Measurements from ENCODE around the gene RASEF. TPM values are rescaled to one million over a fixed set of nuclear protein-coding genes. Genes with fewer than 3 reads are reported as not detected.

RASEF gene
- total RNA-seq, 3 donors from 2014 or later (not counting 1 experiment from before 2014, with no cell fraction given): not detected

DNA sequence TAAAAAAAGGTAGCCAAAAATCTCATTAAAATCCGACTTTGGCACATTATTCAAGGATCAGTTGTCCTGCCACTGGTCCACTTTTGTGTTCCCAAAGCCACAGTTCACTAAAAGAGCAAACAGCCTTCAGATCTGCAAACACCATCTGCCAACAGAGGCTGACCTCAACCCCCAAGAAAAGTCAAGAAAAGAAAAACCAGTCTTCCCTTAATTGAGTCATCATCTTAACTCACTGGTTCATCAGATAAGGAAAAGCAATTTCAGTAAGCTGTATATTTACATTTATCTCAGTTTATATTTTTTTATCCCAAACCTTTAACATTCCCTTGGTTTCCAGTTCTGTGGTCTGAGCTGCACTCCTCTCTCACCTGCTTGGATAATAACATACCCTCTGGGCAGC is 21.2 kb downstream of the RASEF start:
- Mint-ChIP-seq H3K27me3 (ENCODE audit: low read depth in 2 of 2) (no peaks in the 10 kb centered on the region), H3K4me1 (no peaks in the 10 kb centered on the region), H3K4me3 (no peak overlapping the region), H3K27ac (no peak overlapping the region), H3K9me3 (peaks cover 0 to 6% of the 10 kb centered on the region in 2 donors), H3K36me3 (no peaks in the 10 kb centered on the region)
- DNase-seq: no peak
- H3K4me1 ChIP-seq (ENCODE audit: control insufficient read depth, insufficient read depth, low read length): no peaks in the 10 kb centered on the region
- 64% methylated on average over 1 of the region's 1 CpG for WGBS (ENCODE audit: insufficient coverage)
- no peak overlapping the region for H3K4me3 ChIP-seq (ENCODE audit: low read length)
- no peak overlapping the region for H3K27ac ChIP-seq (ENCODE audit: low read length)
- TF ChIP-seq, protein P1, sequence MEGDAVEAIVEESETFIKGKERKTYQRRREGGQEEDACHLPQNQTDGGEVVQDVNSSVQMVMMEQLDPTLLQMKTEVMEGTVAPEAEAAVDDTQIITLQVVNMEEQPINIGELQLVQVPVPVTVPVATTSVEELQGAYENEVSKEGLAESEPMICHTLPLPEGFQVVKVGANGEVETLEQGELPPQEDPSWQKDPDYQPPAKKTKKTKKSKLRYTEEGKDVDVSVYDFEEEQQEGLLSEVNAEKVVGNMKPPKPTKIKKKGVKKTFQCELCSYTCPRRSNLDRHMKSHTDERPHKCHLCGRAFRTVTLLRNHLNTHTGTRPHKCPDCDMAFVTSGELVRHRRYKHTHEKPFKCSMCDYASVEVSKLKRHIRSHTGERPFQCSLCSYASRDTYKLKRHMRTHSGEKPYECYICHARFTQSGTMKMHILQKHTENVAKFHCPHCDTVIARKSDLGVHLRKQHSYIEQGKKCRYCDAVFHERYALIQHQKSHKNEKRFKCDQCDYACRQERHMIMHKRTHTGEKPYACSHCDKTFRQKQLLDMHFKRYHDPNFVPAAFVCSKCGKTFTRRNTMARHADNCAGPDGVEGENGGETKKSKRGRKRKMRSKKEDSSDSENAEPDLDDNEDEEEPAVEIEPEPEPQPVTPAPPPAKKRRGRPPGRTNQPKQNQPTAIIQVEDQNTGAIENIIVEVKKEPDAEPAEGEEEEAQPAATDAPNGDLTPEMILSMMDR (IDR thresholded peaks at IDR 0.05): no peak
- ATAC-seq: no peak
- no peaks in the 10 kb centered on the region for H3K27me3 ChIP-seq (ENCODE audit: control insufficient read depth, insufficient read depth, low read length)
- no peaks in the 10 kb centered on the region for H3K36me3 ChIP-seq (ENCODE audit: control insufficient read depth, insufficient read depth, low read length)
- H3K9me3 ChIP-seq (ENCODE audit: control insufficient read depth, insufficient read depth, low read length): no peaks in the 10 kb centered on the region
- intact Hi-C loops (cut with micrococcal nuclease): no loop called here

DNA sequence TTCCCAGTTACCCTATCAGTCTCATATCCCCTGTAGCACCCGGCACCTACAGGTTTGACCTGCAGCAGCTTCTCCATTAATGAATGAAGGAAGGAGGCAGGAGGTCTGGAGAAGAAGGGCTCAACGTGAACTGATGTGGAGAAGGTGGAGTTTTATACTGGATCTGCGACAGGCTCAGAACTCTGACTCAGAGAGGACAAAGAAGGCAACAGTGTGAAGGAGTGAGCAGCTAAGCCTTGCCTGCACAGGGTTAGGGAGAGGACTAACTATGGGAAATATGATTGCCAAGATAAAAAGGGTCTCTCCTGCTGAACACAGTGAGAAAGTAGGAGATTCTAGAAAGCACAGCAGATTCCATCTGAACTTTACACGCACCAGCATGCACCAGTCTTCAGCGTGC is 23.6 kb downstream of the RASEF start:
- 86% methylated on average over 5 of the region's 5 CpGs for WGBS (ENCODE audit: insufficient coverage)
- Histone ChIP-seq H3K4me3 (ENCODE audit: low read length) (no peak overlapping the region), H3K36me3 (ENCODE audit: control insufficient read depth, insufficient read depth, low read length) (no peaks in the 10 kb centered on the region), H3K27me3 (ENCODE audit: control insufficient read depth, insufficient read depth, low read length) (no peaks in the 10 kb centered on the region), H3K4me1 (ENCODE audit: control insufficient read depth, insufficient read depth, low read length) (no peaks in the 10 kb centered on the region), H3K27ac (ENCODE audit: low read length) (no peak overlapping the region), H3K9me3 (ENCODE audit: control insufficient read depth, insufficient read depth, low read length) (no peaks in the 10 kb centered on the region)
- TF ChIP-seq, protein P1 (IDR thresholded peaks at IDR 0.05): no peak
- no peak overlapping the region for H3K27ac Mint-ChIP-seq
- no peaks in the 10 kb centered on the region for H3K27me3 Mint-ChIP-seq (ENCODE audit: low read depth in 2 of 2)
- H3K4me1 Mint-ChIP-seq: no peaks in the 10 kb centered on the region
- H3K4me3 Mint-ChIP-seq: no peak overlapping the region
- DNase-seq (no peak), ATAC-seq (no peak)
- H3K9me3 Mint-ChIP-seq: peaks cover 0 to 6% of the 10 kb centered on the region in 2 donors
- intact Hi-C loops (cut with micrococcal nuclease): no loop called here
- H3K36me3 Mint-ChIP-seq: no peaks in the 10 kb centered on the region

DNA sequence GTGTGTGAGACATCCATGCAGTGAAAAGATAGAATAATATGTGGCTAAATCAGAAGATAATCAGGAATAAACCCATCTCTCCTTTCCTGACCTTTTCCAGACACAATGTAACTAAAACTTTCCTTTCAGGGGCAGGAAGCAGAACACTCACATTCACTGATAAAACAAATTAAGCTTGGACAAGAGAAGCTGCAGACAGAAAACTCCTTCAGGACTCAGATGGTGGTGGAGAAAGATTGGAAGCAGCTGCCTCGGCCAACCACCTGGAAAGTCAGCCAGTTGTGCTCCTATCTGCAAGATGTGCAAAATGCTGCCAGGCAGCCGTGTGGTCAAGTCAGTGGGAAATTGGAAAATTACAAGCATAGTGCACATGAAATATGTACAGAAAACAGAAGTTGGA is 26.9 kb downstream of the RASEF start:
- Histone ChIP-seq H3K36me3 (ENCODE audit: control insufficient read depth, insufficient read depth, low read length) (no peaks in the 10 kb centered on the region), H3K27ac (ENCODE audit: low read length) (no peak overlapping the region), H3K4me1 (ENCODE audit: control insufficient read depth, insufficient read depth, low read length) (no peaks in the 10 kb centered on the region), H3K4me3 (ENCODE audit: low read length) (no peak overlapping the region), H3K9me3 (ENCODE audit: control insufficient read depth, insufficient read depth, low read length) (no peaks in the 10 kb centered on the region), H3K27me3 (ENCODE audit: control insufficient read depth, insufficient read depth, low read length) (no peaks in the 10 kb centered on the region)
- Mint-ChIP-seq H3K27me3 (ENCODE audit: low read depth in 2 of 2) (no peaks in the 10 kb centered on the region), H3K4me3 (no peak overlapping the region), H3K9me3 (peaks cover 2% of the 10 kb centered on the region in 2 donors), H3K27ac (no peak overlapping the region), H3K4me1 (no peaks in the 10 kb centered on the region), H3K36me3 (no peaks in the 10 kb centered on the region)
- intact Hi-C loops (cut with micrococcal nuclease): no loop called here
- no peak for ATAC-seq
- TF ChIP-seq, protein P1 (IDR thresholded peaks at IDR 0.05): no peak
- DNase-seq: no peak
- WGBS (ENCODE audit: insufficient coverage): 74% methylated on average over 2 of the region's 2 CpGs

DNA sequence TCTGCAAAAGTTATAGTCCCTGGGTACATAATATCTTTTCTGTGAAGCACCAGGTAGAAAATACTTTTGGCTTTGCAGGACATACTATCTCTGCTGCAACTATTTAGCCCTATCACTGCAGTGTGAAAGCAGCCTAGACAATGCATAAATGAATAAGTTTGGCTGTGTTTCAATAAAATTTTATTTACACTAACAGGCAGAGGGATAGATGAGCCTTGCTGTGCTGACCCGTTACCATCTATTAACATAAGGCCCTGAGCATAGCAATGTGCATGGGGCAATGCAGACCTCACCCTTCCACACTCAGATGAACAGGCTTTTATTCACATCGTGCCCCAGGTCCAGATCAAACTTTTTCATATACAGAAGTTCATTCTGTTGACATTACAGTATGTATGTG is 27.8 kb downstream of the RASEF start:
- 84% methylated on average over 2 of the region's 2 CpGs for WGBS (ENCODE audit: insufficient coverage)
- H3K27ac Mint-ChIP-seq: no peak overlapping the region
- TF ChIP-seq, protein P1 (IDR thresholded peaks at IDR 0.05): no peak
- no peak overlapping the region for H3K4me3 Mint-ChIP-seq
- H3K4me1 Mint-ChIP-seq: no peaks in the 10 kb centered on the region
- intact Hi-C loops (cut with micrococcal nuclease): no loop called here
- Histone ChIP-seq H3K4me1 (ENCODE audit: control insufficient read depth, insufficient read depth, low read length) (no peaks in the 10 kb centered on the region), H3K27me3 (ENCODE audit: control insufficient read depth, insufficient read depth, low read length) (no peaks in the 10 kb centered on the region), H3K9me3 (ENCODE audit: control insufficient read depth, insufficient read depth, low read length) (no peaks in the 10 kb centered on the region), H3K4me3 (ENCODE audit: low read length) (no peak overlapping the region), H3K27ac (ENCODE audit: low read length) (no peak overlapping the region), H3K36me3 (ENCODE audit: control insufficient read depth, insufficient read depth, low read length) (no peaks in the 10 kb centered on the region)
- peak in 1 of 3 donors; percentile 10 for ATAC-seq
- H3K9me3 Mint-ChIP-seq: peaks cover 4 to 5% of the 10 kb centered on the region in 2 donors
- no peak for DNase-seq
- H3K36me3 Mint-ChIP-seq: no peaks in the 10 kb centered on the region
- H3K27me3 Mint-ChIP-seq (ENCODE audit: low read depth in 2 of 2): no peaks in the 10 kb centered on the region

All from natural killer cell (primary cell).